ENCODE data around the gene ACTG2.
"Not testable (repeated sequence)": the region's sequence is repeated elsewhere in the genome, so short reads cannot be mapped to it uniquely, and the experiment has no call there.

DNA sequence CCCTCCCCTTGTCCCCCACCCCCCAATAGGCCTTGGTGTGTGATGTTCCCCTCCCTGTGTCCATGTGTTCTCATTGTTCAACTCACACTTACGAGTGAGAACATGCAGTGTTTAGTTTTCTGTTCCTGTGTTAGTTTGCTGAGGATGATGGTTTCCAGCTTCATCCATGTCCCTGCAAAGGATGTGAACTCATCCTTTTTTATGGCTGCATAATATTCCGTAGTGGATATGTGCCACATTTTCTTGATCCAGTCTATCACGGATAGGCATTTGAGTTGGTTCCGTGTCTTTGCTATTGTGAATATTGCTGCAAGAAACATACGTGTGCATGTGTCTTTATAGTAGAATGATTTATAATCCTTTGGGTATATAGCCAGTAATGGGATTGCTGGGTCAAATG lies 14.8 kb upstream of the ACTG2 start:
- TF ChIP-seq EZH2 (IDR thresholded peaks at IDR 0.05; ENCODE audit: insufficient read depth, poor library complexity, severe bottlenecking); EZH2phosphoT487 (IDR thresholded peaks at IDR 0.05; ENCODE audit: insufficient read depth, low read depth): not testable (repeated sequence)
